K562 treated with DMSO at 1 percent for 48 hours (cell line): ENCODE data around the gene DKK1. TPM values are rescaled to one million over a fixed set of nuclear protein-coding genes. Genes with fewer than 3 reads are reported as not detected.

Experiments used
- total RNA-seq: library from RNA; unstranded; fragments of 300-600 nt; gene quantifications from 2 replicates; pipeline ENCODE4 v1.2.3, GENCODE V29; 2022; ENCODE audit warnings: low replicate concordance; ENCODE audit errors: extremely low read depth

Gene DKK1, protein sequence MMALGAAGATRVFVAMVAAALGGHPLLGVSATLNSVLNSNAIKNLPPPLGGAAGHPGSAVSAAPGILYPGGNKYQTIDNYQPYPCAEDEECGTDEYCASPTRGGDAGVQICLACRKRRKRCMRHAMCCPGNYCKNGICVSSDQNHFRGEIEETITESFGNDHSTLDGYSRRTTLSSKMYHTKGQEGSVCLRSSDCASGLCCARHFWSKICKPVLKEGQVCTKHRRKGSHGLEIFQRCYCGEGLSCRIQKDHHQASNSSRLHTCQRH
- not detected in 2 replicates for total RNA-seq

DNA sequence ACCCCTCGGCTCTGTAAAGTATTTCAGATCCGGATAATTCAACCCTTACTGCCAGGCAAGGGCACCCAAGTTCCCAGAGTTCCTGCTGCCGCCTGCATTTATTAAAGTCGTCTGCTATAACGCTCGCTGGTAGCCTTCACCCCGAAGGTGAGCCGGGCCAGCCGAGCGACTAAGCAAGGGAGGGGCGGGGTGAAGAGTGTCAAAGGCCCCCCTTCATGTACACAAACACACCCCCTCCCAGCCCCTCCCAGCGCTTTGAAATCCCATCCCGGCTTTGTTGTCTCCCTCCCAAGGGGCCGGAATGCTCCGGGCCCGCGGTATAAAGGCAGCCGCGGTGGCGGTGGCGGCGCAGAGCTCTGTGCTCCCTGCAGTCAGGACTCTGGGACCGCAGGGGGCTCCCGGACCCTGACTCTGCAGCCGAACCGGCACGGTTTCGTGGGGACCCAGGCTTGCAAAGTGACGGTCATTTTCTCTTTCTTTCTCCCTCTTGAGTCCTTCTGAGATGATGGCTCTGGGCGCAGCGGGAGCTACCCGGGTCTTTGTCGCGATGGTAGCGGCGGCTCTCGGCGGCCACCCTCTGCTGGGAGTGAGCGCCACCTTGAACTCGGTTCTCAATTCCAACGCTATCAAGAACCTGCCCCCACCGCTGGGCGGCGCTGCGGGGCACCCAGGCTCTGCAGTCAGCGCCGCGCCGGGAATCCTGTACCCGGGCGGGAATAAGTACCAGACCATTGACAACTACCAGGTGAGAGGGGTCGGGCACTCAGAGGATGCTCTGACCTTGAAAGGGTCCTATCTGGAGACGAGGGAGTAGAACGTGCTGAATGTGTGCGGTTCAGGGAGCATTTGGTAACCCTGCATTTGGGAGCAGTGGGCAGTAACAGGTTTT is at the start of gene DKK1:
TSS of gene DKK1 (plus strand) at position 349 of the 889 bp plus-strand sequence. CDS start at position 503, 154 bp downstream.

